Measurements from ENCODE around the gene SMIM44.
"Not testable (repeated sequence)": the region's sequence is repeated elsewhere in the genome, so short reads cannot be mapped to it uniquely, and the experiment has no call there.

The SMIM44 gene

DNA sequence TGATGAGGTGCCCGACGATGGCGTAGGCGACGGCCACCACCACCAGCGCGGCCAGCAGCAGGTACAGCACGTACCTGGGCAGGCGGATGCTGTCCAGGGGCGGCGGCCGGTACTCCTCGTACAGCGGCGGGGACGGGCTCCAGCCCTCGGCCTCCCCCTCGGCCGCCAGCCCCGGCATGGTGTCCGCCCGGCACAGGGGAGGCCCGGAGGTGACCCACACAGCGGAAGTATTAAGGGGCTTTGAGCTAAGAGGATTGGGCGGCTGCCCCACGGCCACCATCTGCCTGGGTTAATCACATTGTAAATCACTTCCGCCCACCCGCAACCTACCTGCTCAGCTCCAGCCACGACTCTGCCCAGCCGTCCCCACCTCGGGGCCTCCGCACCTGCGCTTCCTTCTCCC lies at the start of gene SMIM44:
Gene SMIM44 (minus strand): TSS at position 216 of the 403 bp plus-strand sequence. CDS start 38 bp downstream, at position 178.
- no peak for DNase-seq (ENCODE audit: low spot score)

DNA sequence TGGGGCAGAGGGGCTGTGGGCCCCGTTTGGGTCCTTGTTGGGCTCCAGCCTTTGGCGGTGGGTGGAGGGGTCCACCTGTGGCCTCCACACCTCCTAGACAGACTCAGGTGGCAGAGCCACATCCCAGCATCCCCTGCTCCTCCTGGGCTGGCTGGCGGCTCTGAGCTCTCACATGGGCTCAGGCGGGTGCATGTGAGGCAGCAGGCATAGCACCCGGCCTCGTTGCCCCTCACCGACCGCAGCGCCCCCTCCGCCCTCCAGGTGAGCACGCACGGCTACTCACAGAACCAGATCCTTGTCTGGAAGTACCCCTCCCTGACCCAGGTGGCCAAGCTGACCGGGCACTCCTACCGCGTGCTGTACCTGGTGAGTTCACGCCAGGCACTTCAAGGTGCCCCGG lies 49.8 kb upstream of the SMIM44 start:
- DNase-seq (ENCODE audit: low spot score), result no peak

DNA sequence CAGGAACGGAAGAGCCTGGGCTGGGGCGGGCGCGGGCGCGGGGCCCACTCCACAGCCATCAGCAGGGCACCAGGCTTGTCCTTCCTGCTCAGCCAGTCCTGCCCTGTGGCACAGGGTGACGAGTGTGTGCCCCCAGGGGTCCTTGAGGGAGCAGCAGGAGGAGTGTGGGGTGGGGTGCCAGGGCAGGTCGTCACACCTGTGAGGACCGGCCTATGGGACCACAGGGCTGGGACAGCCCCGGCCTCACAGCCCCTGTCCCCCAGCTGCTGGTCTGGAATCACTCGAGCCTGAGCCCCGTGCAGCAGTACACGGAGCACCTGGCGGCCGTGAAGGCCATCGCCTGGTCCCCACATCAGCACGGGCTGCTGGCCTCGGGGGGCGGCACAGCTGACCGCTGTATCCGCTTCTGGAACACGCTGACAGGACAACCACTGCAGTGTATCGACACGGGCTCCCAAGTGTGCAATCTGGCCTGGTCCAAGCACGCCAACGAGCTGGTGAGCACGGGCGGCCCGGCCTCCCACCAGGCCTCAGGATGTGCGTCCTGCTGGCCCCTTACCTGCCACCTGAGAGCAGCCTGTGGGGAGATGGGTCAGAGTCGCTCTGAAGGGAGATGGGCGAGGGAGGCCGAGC lies 49.0 kb upstream of the SMIM44 start:
- no peak for DNase-seq (ENCODE audit: low spot score)

DNA sequence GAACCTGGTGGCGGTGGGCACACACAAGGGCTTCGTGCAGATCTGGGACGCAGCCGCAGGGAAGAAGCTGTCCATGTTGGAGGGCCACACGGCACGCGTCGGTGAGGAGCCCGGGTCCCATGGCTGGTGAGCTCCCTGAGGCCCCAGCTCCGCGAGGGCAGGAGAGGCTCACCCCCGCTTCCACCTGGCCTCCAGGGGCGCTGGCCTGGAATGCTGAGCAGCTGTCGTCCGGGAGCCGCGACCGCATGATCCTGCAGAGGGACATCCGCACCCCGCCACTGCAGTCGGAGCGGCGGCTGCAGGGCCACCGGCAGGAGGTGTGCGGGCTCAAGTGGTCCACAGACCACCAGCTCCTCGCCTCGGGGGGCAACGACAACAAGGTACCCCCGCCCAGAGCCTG lies 48.5 kb upstream of the SMIM44 start:
- no peak for DNase-seq (ENCODE audit: low spot score)

DNA sequence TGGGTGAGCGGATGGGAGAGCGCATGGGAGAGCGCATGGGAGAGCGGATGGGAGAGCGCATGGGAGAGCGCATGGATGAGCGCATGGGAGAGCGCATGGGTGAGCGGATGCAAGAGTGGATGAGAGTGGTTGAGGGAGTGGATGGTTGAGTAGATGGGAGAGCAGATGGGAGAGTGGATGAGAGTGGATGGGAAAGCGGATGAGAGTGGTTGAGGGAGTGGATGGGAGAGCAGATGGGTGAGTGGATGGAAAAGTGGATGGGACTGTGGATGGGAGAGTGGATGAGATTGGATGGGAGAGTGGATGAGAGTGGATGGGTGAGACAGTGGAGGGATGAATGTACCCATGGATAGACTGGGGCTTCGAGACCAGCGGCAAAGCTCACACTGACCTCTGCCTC lies 47.1 kb upstream of the SMIM44 start:
- no peak for DNase-seq (ENCODE audit: low spot score)

DNA sequence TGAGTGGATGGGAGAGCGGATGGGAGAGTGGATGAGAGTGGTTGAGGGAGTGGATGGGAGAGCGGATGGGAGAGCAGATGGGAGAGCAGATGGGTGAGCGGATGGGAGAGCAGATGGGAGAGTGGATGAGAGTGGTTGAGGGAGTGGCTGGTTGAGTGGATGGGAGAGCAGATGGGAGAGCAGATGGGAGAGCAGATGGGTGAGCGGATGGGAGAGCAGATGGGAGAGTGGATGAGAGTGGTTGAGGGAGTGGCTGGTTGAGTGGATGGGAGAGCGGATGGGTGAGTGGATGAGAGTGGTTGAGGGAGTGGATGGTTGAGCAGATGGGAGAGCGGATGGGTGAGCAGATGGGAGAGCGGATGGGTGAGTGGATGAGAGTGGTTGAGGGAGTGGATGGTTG lies 46.1 kb upstream of the SMIM44 start:
- DNase-seq (ENCODE audit: low spot score), result not testable (repeated sequence)

DNA sequence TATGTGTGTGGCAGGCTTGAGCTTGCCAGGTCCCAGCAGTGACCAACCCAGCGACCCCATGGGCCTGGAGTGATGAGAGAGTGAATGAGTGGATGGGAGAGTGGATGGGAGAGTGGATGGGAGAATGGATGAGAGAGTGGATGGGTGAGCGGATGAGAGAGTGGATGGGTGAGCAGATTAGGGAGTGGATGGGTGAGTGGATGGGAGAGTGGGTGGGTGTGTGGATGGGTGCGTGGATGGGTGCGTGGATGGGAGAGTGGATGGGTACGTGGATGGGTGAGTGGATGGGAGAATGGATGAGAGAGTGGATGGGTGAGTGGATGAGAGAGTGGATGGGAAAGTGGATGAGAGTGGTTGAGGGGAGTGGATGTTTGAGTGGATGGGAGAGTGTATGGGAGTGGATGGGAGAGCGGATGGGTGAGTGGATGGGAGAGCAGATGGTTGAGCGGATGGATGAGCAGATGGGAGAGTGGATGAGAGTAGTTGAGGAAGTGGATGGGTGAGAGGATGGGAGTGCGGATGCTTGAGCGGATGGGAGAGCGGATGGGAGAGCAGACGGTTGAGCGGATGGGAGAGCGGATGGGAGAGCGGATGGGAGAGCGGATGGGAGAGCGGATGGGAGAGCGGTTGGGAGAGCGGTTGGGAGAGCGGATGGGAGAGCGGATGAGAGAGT lies 45.4 kb upstream of the SMIM44 start:
- DNase-seq (ENCODE audit: low spot score), result no peak

DNA sequence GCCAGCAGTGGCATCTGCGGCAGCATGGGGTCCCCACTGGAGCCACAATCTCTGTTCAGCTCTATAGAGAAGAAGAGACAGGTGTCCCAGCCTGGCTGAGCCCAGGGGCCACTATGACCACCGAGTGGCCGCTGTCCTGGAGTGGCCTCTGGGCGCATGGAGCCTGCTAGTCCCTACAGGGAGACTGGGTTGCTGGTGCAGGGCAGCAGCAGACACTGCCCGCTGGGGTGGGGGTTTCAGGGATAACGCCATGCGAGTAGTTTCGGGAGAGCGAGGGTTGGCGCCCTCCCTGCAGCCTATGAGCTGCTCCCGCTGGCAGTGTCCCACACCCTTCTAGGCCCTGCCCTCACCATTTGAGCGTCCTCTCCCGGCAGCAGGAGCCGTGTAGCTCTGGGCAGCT lies 44.8 kb upstream of the SMIM44 start:
- no peak for DNase-seq (ENCODE audit: low spot score)

DNA sequence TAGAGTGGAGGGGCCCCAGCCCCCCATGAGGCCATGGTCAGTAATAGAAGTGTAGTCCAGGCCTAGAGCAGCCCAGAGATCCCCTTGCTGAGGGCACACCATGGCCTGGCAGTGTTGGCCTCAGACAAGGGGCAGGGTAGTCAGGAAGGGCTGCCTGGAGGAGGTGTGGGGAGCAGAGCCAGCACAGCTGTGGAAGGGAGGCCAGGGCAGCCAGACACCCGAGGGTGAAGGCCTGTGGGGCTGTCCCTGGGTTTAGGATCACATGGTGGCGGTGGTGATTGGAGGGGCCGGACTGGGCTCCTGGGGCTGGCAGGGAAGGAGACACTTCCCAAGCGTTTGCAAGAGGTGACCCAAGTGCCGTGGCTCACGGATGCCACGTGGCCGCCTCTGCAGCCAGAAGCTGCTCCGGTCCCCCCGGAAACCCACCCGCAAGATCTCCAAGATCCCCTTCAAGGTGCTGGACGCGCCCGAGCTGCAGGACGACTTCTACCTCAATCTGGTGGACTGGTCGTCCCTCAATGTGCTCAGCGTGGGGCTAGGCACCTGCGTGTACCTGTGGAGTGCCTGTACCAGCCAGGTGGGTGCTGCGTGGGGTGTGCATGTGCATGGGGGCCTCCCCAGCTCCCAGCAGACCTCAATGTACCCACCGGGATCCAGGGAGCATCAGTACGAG lies 44.1 kb upstream of the SMIM44 start:
- no peak for DNase-seq (ENCODE audit: low spot score)

DNA sequence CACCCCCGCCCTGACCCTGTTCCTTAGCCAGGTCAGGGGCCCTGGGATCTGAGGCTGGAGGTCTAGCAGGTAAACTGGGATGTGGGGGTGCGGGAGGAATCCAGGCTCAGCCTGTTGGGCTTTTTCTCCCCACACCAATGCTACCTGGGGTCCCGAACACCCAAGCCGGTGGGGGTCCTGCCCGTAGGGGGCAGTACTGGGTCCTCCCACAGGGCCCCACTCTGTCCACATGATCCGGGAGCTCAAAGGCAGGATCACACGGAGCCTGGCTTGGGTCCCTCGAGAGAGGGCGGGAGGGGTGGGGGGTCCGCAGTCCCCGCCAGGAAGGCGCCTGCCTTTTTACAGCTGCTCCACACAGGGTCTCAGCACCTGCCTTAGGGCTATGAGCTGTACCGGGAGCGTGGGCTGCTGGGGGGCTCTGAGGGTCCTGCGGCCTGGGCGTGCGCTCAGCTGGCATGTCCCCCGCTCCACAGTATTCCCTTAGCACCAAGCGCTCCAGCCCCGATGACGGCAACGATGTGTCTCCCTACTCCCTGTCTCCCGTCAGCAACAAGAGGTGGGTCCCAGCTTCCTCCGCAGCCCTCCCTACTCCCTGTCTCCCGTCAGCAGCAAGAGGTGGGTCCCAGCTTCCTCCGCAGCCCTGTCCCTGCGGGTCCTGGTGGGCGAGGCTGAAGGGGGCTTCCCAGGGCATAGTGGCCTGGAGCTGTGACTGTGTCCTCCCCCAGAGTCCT lies 43.4 kb upstream of the SMIM44 start:
- DNase-seq (ENCODE audit: low spot score), result no peak

DNA sequence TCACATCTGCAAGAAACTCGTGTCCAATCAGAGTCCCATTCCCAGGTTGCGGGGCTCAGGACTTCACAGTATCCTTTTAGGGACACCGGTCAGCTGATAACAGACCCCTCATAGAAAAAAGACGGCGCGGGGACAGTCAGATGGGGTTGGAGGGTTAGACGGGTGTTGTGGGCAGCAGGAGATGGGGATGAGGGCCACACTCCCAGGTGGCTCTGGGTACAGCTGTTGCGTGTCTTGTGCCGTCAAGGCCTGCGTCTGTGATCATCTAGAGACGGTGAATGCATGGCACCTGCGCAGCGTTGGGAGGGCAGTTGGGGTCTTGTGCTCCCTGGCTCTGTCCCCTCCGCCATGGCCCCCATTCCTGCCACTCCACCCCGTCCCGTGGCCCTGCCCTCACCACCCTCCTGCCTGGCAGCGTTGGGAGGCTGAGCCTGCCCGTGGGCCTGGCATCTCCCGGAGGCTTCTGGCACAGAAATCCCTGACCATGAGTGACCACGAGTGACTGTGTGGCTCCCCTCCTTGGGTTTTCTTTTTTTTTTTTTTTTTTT lies 41.7 kb upstream of the SMIM44 start:
- DNase-seq (ENCODE audit: low spot score), result no peak

DNA sequence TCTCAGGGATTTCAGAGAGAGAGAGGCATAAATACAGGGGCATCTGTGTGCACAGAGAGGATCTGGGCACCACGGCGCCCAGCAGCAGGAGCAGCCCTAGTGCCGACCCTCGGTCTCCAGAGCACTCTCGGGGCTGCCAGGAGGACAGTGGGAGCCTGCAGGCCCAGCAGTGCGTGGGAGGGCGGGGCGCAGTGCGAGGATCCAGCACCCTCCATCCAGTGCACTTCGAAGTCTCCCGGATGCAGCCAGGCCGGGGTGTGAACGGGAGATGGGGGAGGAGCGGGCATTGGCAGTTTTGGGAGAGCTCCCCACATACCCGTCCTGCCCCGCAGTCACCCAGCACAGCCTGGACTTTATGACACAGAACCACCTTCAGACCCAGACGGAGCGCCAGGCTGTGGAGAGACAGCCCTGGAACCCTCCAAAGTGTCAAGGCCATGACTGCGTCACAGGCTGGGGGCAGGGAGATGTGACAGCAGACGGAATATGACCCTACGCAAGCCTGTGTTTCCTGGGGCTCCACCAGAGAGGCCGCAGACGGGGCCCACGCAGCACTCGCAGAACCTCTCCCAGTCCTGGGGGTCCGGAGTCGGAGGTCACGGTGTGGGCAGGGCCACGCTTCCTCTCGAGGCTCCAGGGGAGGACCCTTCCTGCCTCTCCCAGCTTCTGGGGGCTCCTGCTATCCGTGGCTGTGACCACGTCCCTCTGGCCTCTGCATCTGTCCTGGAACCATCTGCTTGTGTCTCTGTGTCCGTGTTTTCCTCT lies 41.0 kb upstream of the SMIM44 start:
- DNase-seq (ENCODE audit: low spot score), result no peak

DNA sequence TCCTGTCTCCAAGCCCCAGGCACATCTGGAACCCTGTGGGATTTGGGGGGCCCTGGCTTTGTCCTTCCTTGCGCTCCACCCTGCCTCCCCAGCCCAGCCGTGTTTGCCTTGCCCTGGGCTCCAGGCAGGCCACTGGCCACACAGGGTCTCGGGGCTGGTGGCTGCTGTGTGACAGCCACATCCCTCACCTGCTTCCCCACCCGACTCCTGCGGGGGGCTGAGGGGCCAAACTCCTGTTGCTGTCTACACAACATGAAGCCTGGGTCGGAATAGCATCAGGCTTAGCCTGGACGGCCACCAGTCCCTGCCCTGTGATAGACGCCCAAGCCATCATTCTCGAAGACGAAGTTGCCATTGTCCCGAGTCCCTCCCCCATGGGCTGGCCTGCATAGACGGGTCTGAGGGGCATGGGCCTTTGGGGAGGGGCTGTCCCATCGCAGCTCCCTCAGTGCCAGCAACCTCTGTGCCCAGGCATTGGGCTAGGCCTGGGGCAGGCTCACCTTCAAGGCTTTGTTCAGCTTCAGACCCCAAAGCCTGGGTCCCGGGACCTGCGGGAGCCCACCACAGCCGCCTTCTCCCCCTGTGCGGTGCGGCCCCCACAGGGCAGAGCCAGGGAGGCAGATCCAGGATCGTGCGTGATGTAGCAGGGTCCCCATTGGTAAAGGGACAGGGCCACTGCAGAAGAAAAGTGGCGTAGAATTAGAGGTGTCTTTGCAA lies 40.3 kb upstream of the SMIM44 start:
- DNase-seq (ENCODE audit: low spot score), result no peak

DNA sequence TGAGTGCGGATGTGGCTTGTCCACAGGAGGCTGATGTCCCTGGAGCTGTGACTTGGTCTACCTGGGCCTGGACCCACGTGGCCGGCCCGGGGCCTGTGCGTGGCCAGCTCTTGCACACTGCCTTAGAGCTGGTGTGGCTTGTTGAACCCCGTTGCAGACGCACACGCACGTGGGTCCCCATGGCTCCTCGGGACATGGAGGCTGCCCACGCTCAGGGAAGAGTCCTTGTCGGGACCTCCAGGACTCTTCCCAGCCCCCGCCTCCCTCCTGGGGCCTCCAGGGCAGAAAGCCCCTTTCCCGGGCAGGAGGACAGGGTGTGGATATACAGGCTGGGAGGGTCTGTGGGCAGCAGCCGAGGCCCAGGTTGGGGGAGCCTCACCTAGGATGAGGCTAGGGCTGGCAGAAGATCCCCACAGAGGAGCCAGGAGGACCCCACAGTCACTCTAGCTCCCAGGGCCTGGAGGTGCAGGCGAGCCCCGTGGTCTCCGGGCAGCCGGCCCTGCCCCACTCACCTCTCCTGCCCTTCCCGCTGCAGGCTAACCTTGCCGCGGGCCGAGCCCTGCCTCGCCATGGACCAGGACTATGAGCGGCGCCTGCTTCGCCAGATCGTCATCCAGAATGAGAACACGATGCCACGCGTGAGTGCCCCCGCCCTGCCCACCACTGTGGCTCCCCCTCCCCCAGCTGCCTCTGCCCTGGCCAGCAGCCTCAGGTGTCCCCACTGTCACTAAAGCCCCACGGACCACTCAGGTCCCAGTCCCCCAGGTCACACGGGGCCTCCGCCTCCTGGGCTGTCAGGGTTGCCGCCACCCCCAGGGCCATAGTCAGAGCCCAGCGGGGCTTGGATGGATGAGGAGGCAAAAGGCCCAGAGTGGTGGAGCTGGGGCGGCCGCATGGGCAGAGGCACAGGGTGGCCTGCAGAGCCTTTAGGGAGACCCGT lies 39.5 kb upstream of the SMIM44 start:
- no peak for DNase-seq (ENCODE audit: low spot score)

DNA sequence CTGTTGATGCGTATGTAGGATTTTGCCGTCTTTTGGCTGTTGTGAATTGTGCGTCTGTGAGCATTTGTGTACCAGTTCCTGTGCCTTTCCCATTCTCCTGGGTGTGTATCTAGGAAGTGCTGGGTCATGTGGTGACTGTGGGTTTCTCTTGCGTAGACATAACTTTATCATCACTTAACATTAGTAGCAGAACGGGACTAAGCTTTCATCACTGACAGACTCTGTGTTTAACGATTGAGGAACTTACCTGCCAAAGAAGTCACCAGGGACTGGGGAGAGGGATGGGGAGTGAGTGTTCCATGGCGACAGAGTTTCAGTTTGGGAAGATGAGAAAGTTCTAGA lies 37.8 kb upstream of the SMIM44 start:
- no peak for DNase-seq (ENCODE audit: low spot score)

DNA sequence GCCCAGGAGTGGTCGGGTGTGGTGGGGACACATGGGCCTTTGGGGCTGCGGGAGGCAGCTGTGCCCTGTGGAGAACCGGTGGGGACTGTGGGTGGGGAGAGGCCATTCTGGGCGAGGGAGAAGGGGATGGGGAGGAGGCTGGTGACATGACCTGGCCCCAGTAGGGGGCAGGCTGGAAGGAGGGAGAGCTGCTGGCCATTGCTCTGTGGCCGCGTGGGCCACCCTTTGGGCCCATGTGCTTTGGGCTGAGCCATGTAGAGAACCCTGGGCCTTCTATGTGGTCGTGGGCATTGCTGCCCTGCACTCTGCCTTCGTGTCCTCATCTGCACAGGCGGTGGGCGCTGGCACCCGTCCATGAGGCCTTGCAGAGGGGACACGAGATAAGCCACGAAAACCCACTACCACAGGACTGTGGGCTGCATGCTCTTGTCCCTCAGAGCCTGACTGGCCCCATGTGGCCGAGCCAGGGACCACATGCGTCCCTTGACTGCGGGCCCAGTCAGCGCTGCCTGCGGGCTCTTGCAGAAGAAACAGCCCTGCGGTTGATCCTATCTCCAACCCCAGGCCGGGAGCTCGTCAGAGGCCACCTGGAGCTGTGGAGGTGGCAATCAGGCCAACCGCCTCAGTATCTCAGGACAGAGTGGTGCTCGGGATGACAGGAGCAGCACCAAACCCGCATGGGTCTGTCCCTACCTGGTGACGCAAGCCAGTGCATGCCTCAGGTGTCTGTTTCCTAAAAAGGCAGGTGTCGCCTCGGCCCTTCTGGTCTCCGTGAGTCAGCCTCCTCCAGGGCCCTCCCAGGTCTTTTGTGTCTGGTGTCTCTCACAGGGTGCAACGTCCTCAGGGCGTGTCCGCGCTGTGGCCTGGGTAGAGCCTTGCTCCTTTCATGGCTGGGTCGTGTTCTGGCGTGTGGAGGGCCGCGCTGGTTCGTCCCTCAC lies 37.2 kb upstream of the SMIM44 start:
- no peak for DNase-seq (ENCODE audit: low spot score)

DNA sequence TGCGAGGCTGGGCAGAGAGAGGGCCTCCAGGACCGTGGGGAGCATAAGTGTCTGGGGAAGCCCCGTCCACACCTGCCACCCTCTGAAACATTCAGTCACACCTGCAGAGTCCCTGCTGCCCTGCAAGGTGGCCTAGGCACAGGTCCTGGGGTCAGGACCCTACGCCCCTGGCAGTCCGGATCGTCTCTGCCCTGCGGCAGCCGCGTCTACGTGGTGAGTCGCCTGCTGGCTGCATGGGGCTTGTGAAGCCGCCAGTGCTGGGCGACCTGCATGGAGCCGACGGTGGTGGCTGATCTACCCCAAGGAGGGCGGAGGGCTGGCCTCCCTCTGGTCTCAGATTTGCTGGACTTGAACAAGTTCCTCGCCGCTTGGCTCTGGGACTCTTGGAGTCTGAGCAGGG lies 35.9 kb upstream of the SMIM44 start:
- DNase-seq (ENCODE audit: low spot score), result no peak

DNA sequence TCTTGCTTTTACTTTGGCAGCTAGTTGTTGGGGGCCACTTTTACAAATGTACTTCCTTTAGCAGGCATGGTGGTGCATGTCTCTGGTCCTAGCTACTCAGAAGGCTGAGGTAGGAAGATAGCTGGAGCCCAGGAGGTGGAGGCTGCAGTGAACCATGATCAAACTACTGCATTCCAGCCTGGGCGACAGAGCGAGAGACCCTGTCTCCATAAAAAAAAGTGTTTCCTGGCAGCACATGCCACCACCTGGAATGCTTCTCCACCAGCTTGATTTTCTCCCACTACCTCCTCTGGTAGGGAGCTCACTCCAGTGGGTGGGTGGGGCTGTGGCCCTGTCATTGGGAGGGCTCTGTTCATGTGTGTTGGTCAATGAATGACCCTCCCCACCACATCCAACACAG lies 35.4 kb upstream of the SMIM44 start:
- DNase-seq (ENCODE audit: low spot score), result no peak

DNA sequence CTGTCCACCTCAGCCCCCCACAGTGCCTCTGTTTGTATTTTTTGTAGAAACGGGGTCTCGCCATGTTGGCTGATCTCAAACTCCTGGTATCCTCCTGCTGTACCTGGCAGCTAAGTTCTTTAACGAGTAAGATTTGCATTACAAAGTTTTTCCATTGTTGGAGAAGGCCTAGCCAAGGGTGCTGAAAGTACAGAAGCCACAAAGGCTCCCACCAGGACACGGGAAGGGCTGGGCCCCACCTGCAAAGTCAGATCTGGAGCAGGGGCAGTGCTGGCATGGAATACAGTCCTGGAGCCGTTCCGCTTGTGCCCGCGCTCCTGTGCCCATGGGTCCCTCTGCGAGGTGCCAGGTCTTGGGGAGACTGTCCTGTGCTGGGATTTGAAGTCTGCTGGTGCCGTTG lies 35.0 kb upstream of the SMIM44 start:
- no peak for DNase-seq (ENCODE audit: low spot score)
